HG03066 (cell line): Measurements from ENCODE around the gene OR6K3.
"Not testable (repeated sequence)": the region's sequence is repeated elsewhere in the genome, so short reads cannot be mapped to it uniquely, and the experiment has no call there.

Source experiments
- ATAC-seq: cut with Tn5 transposase; IDR thresholded peaks from one replicate; pipeline ENCODE4 v1.9.1; 2021; ENCODE audit warnings: low read depth; ENCODE audit not compliant: unreplicated experiment

Gene OR6K3, protein sequence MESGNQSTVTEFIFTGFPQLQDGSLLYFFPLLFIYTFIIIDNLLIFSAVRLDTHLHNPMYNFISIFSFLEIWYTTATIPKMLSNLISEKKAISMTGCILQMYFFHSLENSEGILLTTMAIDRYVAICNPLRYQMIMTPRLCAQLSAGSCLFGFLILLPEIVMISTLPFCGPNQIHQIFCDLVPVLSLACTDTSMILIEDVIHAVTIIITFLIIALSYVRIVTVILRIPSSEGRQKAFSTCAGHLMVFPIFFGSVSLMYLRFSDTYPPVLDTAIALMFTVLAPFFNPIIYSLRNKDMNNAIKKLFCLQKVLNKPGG

DNA sequence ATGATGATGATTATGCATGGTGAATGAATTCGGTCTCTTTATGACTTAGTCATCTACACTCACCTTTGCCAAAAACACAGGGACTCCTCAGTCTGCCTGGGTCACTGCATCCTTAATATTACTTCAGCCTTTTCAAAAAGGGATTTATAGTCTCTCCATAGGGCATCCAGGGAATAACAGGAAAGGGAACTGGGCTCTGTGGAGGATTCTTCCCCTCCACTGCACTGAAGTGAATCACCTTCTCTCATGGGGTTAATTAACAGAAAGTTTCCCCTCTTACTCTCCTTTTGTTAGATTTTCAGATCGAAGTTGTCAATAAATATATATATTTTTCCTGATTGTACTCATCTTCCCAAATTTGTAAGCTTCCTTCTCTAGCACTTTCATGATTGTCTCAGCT, at the start of gene OR6K3:
Gene OR6K3 (minus strand): TSS at position 101 of the 400 bp plus-strand sequence. CDS start 2,605 bp downstream, outside the sequence.
- ATAC-seq, result no peak

DNA sequence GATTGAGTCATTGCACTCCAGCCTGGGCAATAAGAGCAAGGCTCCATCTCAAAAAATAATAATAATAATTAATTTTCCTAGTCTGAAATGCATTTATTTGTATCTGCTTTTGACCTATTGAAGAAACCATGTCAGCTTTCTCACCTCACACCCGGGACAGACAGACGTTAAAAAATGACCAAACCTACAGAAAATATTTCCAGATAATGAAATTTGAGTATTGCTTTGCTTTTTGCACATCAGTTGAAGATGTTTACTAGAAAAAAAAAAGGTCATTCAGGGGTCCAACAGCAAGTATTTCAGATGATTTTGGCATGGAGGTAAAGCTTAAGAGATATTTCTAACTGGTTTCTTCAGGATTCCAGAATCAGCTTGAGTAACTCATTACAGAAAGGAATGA, 33.9 kb upstream of the OR6K3 start, which contains the start of gene OR6K6:
Gene OR6K6 (plus strand): TSS at position 301 of the 400 bp plus-strand sequence. CDS start 168 bp downstream, outside the sequence.
- no peak for ATAC-seq

DNA sequence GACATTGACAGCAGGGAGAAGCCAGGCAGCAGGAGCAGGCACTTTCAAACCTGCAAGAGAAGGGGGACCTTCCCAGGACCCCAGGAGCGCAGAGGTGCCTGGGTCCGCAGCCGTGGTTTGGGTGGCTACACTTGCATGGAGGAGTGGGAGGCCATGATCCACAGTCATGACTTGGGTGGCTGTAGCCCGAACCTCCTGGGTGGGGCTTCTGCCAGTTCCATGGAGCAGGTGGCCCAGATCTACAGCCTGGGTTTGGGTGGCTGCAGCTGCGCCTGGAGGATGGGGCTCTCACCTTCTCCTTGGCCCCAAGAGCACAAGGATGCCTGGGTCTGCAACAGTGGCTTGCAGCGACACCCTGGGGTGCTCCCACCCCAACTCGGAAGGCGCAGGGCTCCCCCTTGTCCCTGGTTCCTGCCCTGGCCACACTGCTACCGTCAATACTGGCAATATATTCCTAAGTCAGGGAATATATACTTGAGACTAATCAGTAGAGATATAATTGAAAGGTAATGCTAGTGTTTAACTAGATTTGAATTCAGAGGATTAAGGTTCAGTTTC, 31.7 kb upstream of the OR6K3 start:
- ATAC-seq, result no peak

DNA sequence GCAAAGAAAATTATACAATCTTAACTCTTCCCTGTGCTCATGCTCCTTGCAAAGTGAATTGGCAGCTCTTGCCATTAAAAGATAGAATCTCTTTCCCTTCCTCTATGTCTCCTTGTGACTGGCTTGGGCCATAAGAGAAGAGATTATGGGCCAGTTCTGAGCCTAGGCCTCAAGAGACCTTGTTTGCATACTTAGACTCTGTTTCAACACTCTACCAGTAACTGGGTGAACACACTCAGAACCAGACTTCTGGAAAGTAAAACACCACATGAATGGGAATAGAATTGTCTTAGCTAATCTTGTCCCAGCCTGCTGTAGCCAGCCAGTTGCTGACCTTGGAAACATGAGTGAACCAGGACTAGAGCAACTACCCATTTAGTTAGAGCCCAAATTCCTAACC, 15.3 kb upstream of the OR6K3 start:
- no peak for ATAC-seq

DNA sequence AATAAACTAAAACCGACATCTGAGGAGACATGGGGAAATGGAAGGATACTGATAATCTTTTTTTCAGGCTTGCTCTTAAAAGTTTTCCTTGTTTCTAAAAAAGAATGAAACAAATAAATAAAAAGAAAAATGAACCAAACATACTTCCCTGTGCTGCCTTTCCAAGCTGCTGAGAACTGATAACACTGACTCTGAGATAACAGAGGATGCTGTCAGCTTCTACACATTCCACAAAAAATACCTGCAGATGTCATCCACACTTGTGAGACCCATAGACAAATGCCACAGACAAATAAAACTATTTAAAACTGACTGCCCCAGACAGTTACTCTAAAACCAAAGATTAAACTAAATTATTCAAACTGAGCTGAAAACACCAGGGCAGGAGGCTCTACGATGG, 12.0 kb upstream of the OR6K3 start:
- ATAC-seq, result no peak

DNA sequence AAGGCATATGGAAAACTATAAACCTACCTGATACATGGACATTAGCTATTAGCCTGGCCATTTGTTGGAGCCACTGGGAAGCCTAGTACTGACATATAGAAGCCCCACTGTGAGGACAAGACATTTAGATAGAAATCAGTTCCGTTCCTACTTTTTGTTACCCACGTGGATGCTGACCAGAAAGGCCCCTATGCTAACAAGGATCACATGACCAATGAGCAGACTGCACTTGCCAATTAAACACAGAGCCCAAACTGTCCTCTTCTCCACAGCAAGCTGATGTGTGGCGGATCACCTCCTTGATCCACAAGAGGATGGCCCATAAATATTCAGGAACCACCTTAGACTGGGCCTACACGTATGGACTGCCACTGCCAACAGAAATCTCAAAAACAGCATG, 11.2 kb upstream of the OR6K3 start:
- no peak for ATAC-seq

DNA sequence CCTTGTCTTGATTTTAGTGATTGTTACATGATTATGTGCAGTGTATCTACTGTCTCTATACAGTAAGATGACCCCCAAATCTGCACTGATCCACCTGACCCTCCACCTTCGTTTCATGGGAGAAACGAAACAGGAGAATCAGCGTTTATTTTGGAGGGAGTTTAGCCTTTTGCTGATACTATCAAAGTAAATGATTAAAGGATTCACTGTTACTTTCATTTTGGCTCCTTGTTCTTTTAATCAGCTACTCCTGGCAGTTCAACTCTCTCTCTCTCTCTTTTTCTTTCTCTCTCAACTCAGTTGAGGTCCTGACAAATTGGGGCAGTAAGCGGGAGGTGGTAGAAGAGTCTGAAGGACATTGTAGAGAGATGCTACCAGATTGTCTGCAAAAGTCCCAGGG, 9.9 kb upstream of the OR6K3 start:
- no peak for ATAC-seq

DNA sequence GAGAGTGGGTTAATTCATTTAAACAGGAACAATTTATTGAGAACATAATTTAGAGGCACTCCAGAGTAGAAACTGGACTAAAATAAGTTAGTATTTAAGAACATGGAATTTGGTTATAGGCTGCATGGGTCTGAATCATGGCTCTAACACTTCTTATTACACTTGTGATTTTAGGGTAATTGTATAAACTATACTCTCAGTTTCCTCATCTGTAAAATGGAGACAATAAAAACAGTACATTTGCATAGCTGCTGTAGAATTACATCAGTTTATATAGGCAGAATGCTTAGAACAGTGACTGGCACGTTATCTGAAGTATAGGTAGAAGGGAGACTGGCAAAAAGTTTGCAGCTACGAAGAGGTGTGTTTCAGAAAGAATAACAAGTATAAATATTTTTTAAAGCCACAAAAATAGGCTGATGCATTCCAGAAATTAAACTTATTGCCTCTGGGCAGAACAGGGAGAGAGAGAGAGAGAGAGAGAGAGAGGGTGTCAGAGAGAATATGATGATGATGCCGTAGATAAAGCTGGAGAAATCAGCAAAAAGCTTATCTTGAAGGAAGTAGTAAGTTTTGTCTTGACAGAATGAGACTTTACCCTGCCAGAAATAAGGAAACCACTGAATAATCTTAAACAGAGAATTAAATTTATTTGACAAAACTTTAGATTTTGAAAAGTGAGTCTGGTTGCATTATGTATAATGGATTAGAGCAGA, 8.1 kb upstream of the OR6K3 start:
- no peak for ATAC-seq

DNA sequence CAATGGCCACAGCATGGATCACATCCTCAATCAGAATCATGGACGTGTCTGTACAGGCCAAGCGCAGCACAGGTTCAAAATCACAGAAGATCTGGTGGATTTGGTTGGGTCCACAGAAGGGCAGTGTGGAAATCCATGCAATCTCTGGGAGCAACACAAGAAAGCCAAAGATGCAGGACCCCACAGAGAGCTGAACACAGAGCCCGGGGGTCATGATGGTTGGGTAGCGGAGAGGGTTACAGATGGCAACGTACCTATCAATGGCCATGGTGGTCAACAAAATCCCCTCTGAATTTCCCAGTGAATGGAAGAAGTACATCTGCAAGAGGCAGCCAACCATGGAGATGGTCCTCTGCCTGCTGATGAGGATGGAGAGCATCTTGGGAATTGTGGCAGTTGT, 3.9 kb upstream of the OR6K3 start:
- no peak for ATAC-seq

DNA sequence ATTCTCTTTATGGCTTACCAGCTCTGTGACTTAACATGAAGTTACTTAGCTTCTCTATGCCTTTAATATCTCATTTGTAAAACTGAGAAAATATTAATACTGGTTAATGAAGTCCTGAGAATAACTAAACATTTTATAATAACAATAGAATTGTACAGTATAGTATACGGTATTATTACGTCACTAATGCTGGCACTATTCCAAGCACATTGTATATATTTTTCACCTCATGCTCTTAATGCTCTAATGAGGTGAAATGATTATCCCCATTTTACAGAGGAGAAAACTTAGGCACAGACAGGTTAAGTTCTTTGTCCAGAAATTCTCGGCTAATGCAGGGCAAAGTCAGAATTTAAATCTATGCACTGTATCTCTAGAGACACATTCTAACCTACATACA, 856 bp downstream of the OR6K3 start:
- ATAC-seq, result no peak

DNA sequence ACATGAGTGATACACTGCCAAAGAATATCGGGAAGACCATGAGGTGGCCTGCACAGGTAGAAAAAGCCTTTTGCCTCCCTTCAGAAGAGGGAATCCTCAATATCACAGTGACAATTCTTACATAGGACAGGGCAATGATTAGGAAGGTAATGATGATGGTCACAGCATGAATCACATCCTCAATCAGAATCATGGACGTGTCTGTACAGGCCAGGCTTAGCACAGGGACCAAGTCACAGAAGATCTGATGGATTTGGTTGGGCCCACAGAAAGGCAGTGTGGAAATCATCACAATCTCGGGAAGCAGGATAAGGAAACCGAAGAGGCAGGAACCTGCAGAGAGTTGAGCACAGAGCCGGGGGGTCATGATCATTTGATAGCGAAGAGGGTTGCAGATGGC, 3.2 kb downstream of the OR6K3 start:
- ATAC-seq, result no peak

DNA sequence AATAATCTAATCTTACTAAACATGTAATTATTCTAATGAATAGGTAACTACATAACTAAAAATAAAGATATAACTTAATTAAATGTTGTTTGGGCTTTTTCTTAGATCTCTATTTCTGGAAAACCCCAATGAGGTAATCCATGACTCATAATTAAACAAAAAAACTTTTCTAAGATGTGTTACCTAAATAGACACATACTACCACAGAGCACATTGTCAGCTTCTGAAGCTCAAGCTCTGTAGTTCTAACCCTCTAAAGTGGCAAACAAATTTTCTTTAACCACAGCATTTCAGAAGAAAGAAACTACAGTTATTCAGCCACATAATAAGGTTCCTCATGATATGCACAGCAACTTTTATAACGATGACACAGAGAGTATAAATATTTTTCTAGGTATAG, 4.2 kb downstream of the OR6K3 start:
- no peak for ATAC-seq

DNA sequence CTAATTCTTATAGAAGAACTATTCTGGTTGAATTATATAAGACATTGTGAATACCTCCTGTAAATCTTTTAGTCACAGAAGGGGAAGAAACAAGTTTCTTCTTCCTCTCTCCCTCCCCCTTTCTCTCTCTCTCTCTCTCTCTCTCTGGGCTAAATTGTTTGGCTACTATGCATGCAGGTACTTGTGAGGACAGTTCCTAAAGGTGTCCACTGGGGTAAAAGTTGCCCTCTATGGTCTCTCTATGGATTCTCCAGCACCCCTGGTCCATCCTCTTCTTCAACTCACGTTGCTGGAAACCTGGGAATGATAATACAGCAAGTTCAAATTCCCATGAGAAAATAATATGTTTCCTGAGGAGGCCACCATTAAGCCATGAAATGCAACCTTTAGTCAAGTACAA, 5.8 kb downstream of the OR6K3 start:
- ATAC-seq, result no peak

DNA sequence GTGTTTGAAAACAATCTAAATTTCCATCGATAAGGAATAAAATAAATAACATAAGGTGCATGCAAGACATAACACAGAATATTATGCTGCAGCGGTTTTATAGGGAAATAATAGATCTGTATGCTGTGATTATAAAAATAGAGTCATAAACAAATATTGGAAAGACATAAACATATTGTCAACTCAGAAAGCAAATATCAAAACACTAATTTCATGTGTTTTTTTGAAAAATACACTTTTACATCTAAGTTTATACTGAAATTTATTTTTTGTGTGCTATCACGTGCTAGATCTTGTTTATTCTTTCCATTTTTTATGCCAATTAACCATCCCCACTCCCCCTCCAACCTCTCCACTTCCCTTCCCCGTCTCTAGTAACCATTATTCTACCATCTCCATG, 9.4 kb downstream of the OR6K3 start:
- no peak for ATAC-seq

DNA sequence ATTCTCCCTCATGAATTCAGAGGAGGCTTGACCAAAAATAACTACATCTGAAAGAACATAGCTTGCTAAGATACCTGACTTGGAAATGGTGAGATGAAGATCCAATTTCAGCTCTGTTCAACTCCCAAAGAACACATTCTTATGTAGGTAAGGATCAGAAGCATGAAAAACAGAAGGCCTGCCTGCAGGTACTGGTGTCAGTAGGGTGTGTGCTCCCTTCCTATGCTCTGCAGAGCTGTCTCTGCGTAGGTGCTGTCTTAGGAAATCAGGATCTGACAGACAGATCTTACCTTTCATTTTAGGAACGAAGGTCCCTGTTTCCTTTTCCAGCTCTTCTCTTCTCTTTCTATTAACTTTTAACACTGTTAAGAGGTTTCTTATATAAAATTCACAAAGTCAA, 14.4 kb downstream of the OR6K3 start:
- ATAC-seq, result no peak

DNA sequence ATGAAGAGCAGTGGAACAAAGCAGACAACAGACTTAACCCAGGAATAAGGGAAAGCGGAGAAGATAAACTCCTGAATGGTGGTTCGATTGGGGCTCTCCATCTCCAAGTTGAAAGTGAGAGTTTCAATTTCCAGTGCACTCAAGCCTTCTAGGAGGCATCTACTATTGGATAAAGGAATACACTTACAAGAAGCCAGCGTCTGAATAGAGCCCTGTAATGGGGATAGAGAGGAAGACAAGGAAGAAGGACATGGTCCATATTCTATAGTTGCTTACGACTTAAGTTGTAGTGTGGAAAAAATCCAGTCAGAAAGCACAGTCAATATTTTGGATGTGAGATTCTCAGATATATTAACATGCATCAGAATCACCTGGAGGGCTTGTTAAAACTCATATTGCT, 20.0 kb downstream of the OR6K3 start, which contains the start of gene OR6K2:
Gene OR6K2 (minus strand): TSS at position 101 of the 400 bp plus-strand sequence. CDS start 0 bp downstream, at position 101.
- no peak for ATAC-seq

DNA sequence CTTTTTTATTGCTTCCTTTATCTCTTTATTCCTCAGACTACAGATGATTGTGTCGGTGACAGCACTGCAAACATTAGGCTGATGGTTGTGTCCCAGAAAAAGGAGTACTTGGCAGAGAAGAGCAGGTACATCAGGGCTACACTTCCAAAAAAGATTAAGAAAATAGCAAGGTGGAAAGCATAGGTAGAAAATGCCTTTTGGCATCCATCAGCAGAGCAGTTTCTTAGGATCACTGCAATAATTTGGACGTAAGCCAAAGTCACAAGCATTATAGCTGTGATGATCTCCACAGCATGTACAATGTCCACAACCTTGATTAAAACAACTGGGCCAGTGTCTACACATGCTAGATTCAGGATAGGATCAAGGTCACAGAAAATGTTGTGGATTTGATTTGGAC, 25.9 kb downstream of the OR6K3 start:
- ATAC-seq, result no peak

DNA sequence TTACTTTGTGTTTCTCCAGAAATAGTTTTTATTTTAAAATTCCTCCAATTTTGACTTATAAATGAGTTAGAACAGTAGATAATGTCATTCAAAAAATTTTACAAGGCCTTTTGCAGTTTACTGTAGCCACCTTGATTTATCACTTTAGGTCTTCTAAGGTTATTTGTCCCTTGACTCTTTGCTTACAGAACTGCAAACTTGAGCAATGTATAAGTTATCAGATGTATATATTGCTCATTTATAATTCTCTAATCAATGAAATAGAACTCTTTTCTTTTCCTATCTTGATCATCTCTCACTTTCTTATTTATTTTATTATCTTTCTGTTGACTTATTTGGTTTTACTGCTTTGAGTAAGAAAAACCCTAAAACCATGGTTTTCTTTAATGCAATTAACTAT, 28.2 kb downstream of the OR6K3 start:
- ATAC-seq, result no peak

DNA sequence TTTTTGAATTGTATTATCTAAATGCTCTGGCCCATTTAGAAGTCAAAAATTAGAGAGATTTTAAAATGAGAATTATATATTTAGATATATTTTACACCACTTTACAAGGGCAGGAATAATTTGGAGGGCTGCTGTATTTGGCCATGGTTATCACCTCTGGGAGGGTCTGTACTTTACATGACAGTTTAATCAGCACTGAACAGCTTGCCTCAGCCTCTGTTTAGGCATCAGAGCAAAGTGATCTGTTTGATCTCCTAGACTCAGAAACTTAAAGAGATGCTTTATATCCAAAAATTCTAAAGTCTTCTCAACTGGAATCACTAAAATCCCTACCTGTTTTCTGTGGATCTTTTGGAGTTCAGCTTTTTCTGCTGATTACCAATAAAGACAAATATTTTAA, 28.6 kb downstream of the OR6K3 start:
- ATAC-seq, result no peak

DNA sequence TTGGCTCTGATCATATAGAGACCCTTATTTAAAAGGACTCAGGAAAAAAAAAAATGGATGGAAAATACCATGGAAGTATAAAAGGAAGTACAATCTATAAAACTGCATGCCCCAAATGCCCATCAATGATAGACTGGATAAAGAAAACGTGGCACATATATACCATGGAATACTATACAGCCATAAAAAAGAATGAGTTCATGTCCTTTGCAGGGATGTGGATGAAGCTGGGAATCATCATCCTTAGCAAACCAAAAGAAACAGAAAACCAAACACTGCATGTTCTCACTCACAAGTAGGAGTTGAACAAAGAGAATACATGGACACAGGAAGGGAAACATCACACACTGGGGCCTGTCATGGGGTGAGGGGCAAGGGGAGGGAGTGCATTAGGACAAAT, 29.4 kb downstream of the OR6K3 start:
- not testable (repeated sequence) for ATAC-seq

DNA sequence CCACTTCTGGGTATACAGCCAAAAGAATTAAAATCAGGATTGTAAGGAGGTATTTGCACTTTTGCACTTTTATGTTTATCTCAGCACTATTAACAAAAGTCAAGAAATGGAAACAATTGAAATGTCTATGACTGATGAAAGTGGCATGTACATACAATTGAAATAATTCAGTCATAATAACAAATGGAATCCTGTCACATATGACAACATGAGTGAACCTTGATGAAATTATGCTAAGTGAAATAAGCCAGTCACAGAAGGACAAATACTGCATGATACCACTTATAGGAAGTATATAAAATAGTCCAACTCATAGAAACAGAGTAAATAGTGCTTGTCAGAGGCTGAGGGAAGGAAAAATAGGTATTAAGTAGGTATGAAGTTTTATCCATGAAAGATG, 30.6 kb downstream of the OR6K3 start:
- no peak for ATAC-seq

DNA sequence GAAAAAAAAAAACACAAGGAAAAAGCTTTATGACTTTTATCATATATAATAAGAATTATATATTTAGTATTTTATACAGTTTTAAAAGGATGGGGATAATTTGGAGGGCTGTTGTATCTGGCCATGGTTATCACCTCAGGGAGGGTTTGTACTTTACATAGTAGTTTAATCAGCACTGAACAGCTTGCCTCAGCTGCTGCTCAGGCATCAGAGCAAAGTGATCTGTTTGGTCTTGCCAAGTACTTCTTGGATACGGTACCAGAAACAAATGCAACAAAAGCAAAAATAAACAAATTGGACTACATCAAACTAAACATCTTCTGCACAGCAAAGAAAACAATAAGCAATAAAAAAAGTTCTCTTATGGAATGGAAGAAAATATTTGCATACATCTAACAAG, 31.4 kb downstream of the OR6K3 start:
- no peak for ATAC-seq
